SKM-1 treated with dmso at 0.1 percent for 144 hours (cell line): ENCODE results near the gene SLAMF7.

Source experiments
- DNase-seq: peaks from one replicate; lab custom pipeline; 2025; ENCODE audit not compliant: unreplicated experiment; lab: John Stamatoyannopoulos, UW

Gene SLAMF7

DNA sequence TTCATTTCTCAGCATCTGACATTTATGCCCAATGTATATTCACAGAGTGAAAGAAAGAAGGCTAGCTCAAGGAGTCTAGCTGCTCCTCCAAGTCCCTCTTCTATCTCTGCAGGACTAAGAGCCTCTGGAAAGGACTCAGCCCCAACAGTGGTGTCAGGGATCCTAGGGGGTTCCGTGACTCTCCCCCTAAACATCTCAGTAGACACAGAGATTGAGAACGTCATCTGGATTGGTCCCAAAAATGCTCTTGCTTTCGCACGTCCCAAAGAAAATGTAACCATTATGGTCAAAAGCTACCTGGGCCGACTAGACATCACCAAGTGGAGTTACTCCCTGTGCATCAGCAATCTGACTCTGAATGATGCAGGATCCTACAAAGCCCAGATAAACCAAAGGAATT, 60.6 kb downstream of the SLAMF7 start:
- no peak for DNase-seq

DNA sequence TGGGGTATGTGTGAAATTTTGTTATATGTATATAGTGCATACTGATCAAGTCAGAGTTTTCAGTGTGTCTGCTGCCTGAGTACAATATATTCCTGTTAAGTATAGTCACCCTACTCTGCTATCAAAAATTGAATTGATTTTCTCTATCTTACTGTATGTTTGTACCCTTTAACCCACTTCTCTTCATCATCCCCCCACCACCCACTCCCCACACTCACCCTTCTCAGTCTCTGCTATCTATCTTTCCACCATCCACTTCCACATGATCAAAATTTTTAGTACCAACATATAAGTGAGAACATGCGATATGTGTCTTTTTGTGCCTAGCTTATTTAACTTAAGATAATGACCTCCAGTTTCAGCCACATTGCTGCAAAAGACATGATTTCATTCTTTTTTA, 61.1 kb downstream of the SLAMF7 start:
- DNase-seq = no peak

DNA sequence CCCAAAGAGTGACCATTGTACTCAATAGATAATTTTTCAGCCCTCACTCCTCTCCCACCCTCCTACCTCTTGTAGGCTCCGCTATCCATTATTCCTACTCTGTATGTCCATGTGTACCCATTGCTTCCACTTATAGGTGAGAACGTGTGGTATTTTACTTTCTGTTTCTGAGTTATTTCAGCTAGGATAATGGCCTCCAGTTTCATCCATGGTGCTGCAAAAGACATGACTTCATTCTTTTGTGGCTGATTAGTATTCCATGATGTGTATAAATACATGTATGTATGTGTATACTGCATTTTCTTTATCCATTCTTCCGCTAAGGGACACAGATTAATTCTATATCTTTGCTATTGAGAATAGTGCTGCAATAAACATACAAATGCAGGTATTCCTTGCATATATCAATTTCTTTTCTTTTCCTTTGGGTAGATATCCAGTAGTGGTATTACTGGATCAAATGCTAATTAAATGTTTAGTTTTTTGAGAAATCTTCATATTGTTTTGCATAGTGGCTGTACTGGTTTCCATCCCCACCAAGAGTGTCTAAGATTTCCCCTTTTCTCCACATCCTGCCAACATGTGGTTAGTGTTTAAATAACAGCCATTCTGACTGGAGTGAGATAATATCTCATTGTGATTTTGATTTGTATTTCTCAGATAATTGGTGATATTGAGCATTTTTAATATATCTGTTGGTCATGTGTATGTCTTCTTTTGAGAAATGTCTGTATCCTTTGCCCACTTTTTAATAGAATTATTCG, 61.8 kb downstream of the SLAMF7 start:
- DNase-seq = no peak

DNA sequence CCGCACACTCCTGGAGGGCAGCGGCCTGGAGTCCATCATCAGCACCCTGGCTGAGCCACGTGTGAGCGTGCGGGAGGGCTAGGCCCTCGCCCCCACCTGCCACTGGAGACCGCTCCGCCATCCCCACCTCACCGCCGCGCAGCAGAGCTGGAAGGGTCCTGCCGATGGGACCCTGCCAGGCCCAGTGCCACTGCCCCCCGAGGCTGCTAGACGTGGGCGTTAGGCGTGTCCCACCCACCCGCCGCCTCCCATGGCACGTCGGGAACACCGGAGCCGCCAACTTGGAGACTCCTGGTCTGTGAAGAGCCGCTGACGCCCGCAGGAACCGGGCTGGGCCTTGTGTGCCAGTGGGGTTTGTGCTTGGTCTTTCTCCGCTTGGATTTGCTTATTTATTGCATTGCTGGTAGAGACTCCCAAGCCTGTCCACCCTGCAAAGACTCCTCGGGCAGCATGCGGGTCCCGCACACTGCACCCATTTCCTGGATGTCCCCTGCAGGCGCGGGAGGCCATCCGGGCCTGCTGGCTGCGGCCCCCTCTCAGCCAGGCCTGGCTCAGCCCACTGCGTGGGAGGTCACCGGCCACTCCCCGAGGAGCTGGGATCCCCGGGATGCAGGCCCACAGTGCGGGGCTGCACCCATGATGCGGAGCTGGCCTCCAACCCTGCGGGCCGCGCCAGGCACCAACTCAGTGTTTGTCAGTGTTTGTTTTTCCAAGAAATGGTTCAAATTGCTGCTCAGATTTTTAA, 63.0 kb downstream of the SLAMF7 start:
- no peak for DNase-seq
